IPS-NIHi11 (cell line): ENCODE measurements around the gene ALDH1L1.
"Not testable (repeated sequence)": the region's sequence is repeated elsewhere in the genome, so short reads cannot be mapped to it uniquely, and the experiment has no call there.

Experiments used
- DNase-seq: peaks from one replicate; pipeline ENCODE4 v3.0.0; 2012; ENCODE audit warnings: mixed read lengths, low spot score

The ALDH1L1 gene

DNA sequence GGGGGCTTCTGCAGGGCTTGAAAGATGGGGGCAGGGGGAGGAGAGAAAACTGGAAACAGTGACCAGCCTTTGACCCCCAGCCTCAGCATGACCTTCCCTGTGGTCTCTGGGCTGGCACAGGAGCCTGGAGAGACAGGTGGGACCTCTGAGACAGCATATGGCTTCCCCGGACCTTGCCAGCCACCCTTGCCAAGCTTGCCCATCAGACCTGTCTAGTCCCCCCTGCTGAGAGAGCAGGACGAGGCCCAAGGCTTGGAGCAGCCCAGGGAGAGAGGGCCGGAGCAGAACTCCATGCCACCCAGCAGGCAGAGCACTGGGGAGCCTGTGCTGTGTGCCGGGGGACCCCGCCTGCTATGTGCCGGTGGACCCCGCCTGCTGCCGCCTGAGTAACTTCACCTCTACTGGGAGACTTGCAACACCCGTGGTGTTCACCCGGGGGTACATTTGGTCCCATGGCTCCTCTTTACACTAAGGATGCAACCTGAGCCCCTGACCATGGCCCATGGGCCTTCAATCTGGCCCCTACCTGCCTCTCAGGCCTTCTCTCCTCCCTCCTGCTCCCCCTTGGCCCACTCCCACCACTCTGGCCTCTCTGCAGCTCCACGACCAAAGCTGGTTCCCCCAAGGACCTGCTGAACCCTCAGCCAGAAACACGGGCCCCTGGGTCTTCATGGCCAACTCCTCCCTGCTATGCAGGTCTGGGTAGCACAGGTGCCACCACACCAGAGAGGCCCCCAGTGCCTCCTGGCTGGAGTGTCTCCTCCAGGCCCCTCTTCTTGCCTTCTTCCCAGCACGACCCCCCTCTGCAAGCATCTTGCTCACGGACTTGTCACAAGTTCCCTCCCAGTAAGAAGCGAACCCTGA, 75.4 kb downstream of the ALDH1L1 start:
- DNase-seq, result peak; percentile 3

DNA sequence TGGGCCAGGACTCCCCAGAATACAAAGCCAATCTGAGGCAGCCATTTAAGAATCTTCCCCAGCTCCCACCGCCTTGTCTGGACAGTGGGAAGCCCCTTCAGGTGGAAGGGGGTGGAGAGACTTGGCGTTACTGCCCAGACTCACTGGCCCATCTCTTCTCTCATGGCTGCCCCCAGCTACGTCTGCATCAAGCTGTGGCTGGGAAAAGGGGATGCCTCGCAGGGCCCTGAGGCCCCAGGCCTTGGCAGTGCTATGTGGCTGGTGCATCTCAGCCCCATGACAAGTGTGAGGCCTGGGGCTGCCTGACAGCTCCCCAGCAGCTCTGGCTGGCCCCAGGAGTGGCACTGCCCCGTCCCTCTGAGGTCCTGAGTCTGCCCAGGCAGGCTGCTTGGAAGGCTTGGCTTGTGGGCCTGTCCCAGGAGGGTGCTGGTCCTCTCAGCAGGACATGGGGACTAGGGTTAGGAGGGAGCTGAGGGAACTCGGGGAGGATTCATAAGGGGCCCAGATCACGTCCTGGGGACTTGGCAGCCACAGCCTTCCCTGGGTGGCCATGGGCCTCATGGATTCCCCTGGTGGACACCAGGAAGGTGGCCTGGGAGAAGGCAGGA, 76.3 kb downstream of the ALDH1L1 start:
- peak; percentile 7 for DNase-seq

DNA sequence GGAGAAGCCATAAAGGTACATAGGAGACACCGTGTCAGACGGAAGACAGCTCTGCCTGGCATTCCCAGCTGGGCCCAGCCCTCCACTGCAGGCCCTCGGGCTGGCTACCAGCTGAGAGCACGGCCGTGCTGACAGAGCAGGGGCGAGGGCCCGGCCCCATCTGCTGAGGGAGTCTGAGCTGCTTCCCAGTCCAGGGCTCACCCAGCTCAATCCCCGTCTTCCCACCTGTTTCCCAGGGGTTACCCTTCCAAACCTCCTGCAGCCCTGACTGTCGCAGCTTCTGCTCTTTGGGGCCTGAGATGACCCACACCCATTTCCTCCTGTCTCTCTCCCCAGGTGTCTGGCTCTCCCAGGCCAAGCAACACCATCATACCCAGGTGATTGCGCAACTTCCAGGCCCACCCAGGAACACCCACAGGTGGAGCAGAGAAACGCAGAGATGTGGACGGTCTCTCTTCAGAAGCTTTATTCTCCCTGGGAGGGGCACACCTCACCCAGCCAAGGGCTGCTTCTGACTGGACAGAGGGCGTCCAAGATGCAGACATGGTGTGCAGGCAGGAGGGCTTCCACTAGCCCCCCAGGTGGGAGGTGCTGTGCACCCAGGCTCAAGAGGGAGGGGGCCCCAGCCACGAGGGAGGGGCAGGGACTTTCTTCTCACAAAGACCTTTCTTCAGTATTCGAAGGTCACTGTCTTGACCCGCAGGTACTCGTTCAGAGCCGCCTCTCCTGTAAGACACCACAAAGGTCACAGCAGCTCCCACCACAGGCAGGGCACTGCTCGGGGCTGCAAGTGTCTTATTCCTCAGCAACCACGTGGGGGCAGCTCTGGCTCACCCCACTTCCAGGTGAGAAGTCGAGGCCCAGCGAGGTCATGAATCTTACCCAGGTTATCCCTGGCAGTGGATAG, 77.0 kb downstream of the ALDH1L1 start:
- DNase-seq, result peak; percentile 75

DNA sequence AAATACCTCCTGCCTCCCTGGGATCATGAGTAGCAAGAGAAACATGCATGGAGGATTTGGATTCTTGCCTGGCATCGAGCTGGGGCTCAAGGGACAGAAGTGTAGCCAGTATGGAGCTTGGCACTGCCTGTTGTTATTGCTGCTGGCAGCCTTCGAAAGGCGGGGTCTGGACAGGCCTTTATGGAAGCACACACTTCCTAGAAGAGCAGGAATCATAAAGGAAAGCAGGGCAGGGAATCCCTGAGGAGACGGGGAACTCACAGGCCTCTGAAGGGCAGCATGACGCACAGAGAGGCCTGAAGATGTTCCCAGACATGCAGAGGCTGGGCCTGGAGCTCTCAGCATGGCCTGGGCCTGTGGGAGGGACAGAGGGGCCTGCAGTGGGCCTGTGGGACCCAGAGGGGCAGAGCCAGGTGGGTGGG, 77.8 kb downstream of the ALDH1L1 start:
- DNase-seq, result peak; percentile 5

DNA sequence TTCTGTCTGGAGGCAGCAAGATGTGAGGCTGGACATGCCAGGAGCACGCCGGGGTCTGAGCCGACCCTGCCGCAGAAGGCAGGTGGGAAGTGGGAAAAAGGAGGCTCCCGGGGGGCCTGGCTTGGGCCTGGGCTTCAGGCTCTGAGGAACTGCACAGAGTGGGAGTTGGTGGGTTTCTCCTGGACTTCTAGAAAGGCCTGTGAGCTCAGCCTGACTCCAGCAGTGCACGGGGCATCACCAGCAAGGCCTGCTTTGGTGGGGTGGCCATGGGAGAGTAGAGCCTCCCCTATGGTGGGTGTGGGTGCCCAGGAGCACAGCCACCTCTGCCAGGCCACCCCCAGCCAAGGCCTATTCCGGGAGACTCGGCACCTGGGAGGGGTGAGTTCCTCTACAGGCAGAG, 78.4 kb downstream of the ALDH1L1 start:
- DNase-seq, result peak; percentile 6

DNA sequence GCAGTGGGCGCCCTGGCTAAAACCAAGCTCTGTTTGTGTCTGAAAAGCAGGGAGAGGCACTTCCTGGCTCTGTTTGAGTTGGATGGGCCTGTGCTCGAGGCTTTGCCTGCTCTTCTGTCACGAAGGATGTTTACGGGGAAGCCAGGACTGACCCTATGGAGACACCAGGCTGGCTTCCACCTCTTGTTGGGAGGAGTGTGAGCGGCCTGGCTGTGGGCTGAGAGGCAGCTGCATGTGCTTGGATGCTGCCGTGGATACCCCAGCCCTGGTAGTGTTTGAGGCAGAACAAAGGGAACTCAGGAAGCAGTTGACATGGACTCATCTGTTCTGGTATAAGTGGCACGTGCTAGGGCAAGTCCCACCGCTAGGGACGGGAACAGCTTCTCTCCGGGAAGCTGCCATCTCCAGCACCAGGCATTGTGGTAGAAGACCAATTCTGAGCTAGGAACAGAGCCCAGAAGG, 78.8 kb downstream of the ALDH1L1 start:
- peak; percentile 13 for DNase-seq

DNA sequence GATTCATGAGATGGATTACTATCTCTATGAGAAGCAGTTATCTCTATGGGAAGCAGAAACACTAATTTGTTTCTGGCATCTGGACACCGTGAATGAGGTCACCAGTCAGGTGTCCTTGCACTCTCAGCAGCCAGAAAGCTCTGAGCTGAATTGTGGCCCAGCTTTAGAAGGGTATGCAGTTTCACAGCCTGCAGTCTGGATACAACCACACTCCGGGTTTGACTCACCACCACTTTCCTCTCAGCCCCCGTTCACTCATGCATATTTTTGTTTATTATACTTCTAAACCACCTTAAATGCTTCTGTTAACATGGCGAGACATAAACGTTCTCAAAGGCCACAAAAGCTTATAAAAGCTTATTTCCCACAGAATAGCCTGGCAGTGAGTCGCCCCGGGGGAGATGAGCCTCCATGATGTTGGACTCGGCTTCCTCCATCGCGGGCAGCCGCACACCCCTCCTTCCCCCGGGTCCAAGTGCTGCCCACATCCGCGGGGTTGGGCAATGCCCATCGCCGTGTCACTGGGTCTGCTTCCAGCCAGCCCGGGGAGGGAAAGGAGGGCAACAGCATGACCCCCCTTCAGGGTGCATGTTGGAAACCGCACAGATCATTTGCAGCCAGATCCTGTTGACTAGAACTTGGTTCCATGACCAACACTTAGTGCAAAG, 79.6 kb downstream of the ALDH1L1 start:
- peak; percentile 4 for DNase-seq

DNA sequence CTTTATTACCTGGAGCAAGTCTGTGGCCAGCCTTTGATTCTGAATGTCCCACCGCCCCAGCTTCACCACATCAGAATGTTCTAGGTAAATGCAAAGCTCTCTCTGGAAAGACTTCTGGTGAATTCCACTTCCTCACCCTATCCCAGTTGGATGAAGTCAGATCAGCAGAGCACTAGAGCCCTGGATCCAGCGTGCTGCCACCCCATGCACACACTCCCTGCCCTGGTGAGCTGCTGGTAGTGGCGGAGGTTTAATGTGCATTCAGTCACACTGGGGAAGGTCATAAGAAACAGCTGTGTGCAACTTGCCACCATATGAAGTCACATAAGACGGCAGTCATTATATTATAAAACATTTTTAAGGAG, 80.1 kb downstream of the ALDH1L1 start:
- DNase-seq, result peak; percentile 3

DNA sequence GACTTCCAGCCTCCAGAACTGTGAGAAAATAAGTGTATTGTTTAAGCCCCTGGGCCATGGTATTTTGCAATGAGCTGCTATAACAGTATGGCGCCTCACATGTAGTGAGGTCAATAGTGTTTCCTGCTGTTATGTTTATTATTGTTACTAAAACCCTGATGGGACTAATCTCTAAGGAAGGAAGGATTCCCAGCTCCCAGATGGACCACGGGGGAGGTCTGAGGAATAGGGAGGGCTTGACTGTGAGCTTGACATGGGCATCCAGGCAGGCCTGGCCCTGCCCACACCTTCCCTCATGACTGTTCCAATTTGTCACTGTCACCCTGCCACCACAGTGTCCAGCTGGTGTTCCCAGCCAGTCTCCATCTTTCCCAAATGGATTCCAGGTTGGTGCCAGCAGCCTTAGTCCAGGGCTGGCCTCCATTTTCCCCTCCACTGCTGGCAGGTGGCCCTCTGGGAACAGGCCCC, 82.0 kb downstream of the ALDH1L1 start:
- no peak for DNase-seq

DNA sequence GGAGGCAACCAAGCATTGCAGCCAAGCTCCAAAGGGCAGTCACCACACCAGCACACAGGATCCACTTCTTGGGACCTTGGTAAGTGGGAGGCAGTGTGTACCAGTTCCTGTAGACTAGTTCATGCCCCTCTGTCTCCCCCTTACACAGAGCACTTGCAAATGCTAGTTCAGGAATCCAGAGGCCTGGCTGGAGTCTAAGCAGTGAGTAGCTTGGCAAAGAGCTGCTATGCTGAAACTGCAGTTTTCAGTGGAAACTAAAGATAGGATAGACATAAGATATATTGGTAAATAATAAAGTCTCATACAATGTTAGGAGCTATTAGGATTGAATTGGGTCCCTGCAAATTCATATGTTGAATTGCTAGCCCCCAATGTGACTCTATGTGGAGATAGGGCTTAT, 82.6 kb downstream of the ALDH1L1 start:
- no peak for DNase-seq

DNA sequence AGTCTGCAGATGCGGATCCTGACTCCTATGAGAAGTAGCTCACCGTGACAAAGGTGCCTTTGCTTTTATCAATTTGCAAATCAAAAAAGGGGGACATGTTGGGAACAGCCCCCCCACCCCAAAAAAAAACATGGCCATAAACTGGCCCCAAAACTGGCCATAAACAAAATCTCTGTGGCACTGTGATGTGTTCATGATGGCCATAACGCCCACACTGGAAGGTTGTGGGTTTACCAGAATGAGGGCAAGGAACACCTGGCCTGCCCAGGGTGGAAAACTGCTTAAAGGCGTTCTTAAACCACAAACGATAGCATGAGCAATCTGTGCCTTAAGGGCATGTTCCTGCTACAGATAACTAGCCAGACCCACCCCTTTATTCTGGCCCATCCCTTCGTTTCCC, 84.1 kb downstream of the ALDH1L1 start:
- DNase-seq, result not testable (repeated sequence)

DNA sequence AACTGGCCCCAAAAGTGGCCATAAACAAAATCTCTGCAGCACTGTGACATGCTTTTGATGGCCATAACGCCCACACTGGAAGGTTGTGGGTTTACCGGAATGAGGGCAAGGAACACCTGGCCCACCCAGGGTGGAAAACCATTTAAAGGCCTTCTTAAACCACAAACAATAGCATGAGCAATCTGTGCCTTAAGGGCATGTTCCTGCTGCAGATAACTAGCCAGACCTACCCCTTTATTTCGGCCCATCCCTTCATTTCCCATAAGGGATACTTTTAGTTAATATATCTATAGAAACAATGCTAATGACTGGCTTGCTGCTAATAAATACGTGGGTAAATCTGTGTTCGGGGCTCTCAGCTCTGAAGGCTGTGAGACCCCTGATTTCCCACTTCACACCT, 88.3 kb downstream of the ALDH1L1 start:
- not testable (repeated sequence) for DNase-seq

DNA sequence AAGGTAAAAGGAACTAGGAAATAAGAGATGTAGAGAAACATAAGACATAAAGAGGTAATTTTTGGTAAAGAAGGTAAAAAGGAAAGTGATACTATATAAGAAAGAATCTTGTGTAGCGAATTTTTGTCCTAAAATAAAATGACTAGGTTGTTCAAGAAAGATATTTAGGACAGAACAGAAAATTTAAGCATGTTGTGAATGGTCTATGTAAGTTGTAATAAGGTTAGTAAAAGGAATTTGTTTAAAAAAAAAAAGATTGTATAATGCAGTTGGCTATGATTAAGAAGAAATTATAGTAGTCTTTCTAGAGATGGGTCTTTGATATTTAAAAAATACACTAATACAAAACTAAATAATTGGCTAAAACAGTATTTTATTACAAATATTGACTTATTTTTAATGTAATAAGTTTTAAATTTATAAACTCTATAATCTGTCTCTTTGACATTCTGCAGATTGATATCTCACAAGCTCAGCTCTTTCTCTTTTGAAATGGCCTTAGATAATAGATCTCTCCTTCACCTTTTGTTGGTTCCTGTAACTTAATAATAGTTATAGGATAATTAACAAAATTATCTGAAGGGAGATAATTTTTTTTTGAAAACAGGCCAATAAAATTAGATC, 92.7 kb downstream of the ALDH1L1 start:
- no peak for DNase-seq

DNA sequence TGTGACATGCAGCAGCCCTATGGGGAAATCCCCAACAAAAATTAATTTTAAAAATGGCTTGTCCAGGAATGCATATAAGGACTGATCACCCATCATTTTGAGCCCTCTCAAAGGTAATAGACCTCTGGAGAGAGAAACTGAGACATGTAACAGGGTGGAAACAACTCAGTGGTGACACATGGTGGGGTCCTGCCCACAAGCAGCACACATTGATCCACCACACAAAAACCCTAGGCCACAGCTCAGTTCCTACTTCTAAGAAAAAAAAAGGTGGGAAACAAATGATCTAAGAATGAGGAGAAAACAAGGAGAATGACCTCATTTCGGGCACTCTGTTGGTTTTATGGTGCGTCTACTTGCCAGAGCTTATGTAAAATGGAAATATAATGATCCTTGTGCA, 94.5 kb downstream of the ALDH1L1 start:
- no peak for DNase-seq

DNA sequence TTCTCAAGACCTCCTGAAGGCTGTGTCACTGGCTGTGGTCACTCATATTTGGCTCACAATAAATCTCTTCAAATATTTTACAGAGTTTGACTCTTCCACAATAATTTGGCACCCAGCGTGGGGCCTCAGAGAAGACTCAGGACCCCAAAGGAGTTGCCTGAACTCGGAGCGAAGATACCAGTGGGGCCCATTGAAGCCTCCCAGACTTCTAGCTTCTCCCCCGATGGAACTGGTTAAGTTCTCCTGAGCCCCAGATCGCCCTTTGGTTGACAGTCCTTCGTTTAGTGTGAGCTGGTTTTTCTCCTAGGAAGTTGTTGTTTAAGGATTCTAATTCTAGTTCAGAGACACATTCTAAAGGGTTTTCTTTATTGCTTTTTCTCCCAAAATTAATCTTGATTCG, 95.1 kb downstream of the ALDH1L1 start:
- DNase-seq, result no peak

DNA sequence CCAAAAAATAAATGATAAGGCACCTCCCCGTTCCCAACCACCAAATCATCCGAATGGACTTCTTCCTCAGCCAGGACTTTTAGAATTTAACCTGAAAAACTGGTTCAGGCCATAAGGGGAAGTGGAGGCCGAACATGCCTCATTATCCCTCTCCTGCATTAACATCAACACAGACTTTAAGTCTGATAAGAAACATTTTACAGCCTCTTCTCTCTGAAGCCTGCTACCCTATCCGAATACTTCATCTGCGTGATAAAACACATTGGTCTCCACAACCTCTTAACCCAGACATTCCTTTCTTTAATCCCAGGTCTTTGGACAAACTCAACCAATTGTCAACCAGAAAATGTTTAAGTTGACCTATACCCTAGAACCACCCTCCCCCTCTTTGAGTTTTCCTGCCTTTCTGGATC, 95.6 kb downstream of the ALDH1L1 start:
- DNase-seq, result no peak

DNA sequence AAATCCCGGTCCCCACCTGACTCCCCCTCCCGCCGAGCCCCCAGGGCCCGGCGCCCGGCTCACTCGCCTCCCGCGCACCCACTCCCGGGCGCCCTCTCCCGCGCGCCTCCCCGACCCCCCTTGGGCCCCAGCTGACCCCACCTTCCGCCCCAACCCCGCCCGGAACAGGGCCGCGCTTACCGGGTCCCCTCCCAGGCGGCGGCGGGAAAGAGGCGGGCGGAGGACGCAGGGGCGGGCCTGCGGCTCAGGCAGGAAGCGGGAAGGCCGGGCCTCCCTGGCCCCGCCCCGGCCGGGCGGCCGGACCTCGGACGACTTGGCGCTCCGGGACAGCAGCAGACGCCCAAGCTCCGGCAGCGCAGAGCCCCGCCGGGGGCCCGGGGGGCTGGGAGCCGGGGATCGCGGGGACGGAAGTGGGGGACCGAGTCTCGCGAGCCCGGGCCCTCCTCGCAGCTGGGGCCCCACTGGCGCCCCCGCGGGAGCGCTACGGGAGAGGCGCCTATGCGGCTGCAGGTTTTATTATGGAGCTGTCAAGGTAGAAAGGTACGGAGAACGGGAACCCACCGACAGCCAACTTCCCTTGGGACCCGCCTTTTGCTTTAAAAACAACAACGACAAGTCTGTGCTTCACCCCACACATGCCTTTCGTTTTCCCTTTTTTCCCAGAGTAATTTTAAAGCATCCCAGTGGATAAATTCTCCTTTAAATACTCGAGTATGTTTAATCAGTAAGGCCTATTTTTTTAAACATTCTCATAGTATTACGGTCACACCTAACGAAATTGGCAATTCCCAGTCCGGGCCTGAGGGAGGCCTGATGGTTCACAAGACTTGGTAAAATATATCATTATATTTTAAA, 96.2 kb downstream of the ALDH1L1 start, which contains the start of gene SLC41A3:
Gene SLC41A3, minus strand, starts transcription at position 212 of the 855 bp plus-strand sequence. CDS start 15,905 bp downstream, outside the sequence.
- peak; percentile 96 for DNase-seq

DNA sequence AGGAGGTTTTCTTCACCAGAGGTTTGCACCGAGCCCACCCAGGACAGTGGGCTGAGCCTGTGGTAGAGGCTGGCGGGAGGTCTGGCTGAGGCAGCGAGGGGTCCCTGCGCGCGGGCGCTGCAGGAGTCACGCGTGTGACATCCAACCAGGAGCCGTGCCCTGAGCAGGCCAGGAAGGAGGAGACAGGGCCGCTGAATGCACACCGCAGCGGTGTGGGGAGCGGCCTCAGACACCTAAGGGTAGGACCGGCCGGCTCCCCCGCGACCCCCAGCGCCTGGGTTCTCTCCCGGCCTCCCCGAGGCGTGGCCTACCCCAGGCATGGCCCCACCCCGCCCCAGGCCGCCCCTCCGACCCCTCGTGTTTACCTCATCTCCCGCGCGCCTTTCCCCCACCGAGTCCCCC, 96.9 kb downstream of the ALDH1L1 start:
- DNase-seq, result peak; percentile 87

DNA sequence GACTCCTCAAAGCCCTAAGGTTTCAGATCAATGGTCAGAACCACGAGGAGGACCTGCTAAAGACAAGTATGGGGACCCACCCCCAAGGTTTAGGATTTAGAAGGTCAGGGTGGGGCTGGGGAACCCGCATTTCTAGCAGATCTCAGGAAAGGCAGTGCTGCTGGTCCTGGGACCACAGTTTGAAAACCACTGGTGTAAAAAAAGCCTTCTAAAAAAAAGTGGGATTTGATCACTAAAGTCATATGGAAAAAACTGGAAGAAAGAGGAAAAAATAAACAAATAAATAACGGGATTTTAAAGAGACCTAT, 97.3 kb downstream of the ALDH1L1 start:
- DNase-seq, result peak; percentile 3

DNA sequence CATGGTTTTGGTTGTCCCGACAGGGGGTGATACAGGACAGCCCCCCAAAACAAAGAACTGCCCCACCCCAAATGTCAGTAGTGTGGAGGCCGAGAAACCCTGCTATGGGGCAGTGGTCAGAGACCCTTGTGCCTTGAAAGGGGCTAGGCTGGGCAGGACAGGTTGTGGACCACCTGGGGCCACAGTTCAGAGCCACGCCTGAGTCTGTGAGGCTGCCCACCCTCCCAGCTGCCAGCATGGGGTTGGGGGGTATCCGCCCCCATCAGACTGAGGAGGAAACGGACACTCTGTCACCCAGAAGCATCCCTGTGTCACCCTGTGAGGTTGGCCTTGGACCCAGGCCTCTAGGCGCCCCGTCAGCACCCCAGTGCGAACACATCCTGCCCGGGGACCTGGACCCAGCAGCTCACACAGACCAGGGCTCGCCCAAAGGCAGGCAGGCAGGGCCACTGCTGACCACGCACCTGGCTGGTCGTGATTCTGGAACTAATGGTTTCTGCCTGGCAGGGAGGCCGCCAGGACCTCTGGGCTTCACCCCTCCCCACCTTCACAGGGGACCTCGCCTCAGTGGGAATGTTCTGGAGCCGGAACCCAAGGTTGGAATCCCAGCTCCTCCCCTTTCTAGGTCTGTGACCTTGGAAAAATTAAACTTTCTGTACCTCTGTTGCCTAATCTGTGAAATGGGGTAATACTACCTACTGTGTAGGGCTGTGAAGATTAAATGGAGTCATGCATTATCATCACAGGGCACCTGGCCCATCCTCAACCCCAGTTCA, 97.8 kb downstream of the ALDH1L1 start:
- peak; percentile 8 for DNase-seq
